Breast epithelium (tissue), 3 donors: ENCODE results near the gene POM121.

Source experiments
- CTCF ChIP-seq, 3 donors: fragments of 450-650 bp; IDR thresholded peaks; one replicate each; pipeline ENCODE4 v1.5.1; 2016 to 2017; ENCODE audit warnings: antibody characterized with exemption in 3 of 3, mild to moderate bottlenecking in 3 of 3, moderate library complexity in 3 of 3
- POLR2A ChIP-seq: fragments of 450-650 bp; IDR thresholded peaks from one replicate; pipeline ENCODE4 v1.6.1; 2016; ENCODE audit warnings: antibody characterized with exemption, mild to moderate bottlenecking, moderate library complexity
- POLR2AphosphoS5 ChIP-seq, 3 donors: sonication (generic); formaldehyde crosslinking; IDR thresholded peaks; one replicate each; pipeline ENCODE4 v1.6.1; 2017; ENCODE audit warnings: antibody characterized with exemption in 3 of 3

DNA sequence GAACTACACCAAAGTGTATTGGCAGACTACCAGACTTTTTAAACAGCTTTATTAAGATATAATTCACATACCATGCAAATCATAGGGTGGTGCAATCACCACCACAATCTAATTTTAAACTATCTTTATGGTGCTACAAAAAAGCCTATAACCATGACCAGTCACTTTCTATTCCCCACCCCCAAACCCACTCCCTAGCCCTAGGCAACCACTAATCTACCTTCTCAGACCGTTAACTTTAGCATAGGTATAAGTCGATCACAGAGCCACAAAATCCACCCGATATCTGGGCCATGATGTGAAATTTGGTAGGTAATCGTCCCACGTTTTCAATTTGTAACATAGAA lies 536 bp upstream of the POM121 start:
- TF ChIP-seq POLR2AphosphoS5 (IDR thresholded peaks at IDR 0.05), result no peak
- TF ChIP-seq CTCF (IDR thresholded peaks at IDR 0.05), result no peak
- TF ChIP-seq POLR2A, result no peak
